Ramos (cell line): ENCODE measurements around the gene PCNX2.

Experiments
- in situ Hi-C: fragments of 300-500 bp; cut with MboI; formaldehyde crosslinking; loops from one replicate; pipeline ENCODE4 v1.14.3; 2022; ENCODE audit warnings: low sequenced_read_pairs; ENCODE audit not compliant: unreplicated experiment

Gene PCNX2

GRCh38 chr1:232978815-232979214 is 316.7 kb downstream of the PCNX2 start:
- in situ Hi-C loops = no loop called here

GRCh38 chr1:232978091-232978634 is 317.4 kb downstream of the PCNX2 start:
- in situ Hi-C loops = no loop called here

- in situ Hi-C loops = no loop called here
Observed at GRCh38 chr1:232974971-232975370, 320.6 kb downstream of the PCNX2 start.

- in situ Hi-C loops = no loop called here
Observed at GRCh38 chr1:232973652-232974611, 321.6 kb downstream of the PCNX2 start.

- in situ Hi-C loops = no loop called here
Observed at GRCh38 chr1:232970508-232970907, 325.0 kb downstream of the PCNX2 start.

GRCh38 chr1:232969799-232970198 is 325.7 kb downstream of the PCNX2 start:
- in situ Hi-C loops = no loop called here

- in situ Hi-C loops = no loop called here
Observed at GRCh38 chr1:232968965-232969364, 326.6 kb downstream of the PCNX2 start.

GRCh38 chr1:232968391-232968790 is 327.1 kb downstream of the PCNX2 start:
- in situ Hi-C loops = no loop called here

- in situ Hi-C loops = no loop called here
Observed at GRCh38 chr1:232966663-232967062, 328.9 kb downstream of the PCNX2 start.

- in situ Hi-C loops = no loop called here
Observed at GRCh38 chr1:232965912-232966217, 329.7 kb downstream of the PCNX2 start.

GRCh38 chr1:232965124-232965911 is 330.2 kb downstream of the PCNX2 start:
- in situ Hi-C loops = no loop called here

GRCh38 chr1:232964601-232965000 is 330.9 kb downstream of the PCNX2 start:
- in situ Hi-C loops = no loop called here

- in situ Hi-C loops = no loop called here
Observed at GRCh38 chr1:232962761-232963745, 332.5 kb downstream of the PCNX2 start.

GRCh38 chr1:232958067-232958466 is 337.5 kb downstream of the PCNX2 start:
- in situ Hi-C loops = no loop called here

GRCh38 chr1:232956081-232956480 is 339.4 kb downstream of the PCNX2 start:
- in situ Hi-C loops = no loop called here

- in situ Hi-C loops = no loop called here
Observed at GRCh38 chr1:232954594-232955365, 340.7 kb downstream of the PCNX2 start.

- in situ Hi-C loops = no loop called here
Observed at GRCh38 chr1:232952514-232953499, 342.7 kb downstream of the PCNX2 start.

- in situ Hi-C loops = no loop called here
Observed at GRCh38 chr1:232951605-232952004, 343.9 kb downstream of the PCNX2 start.
